Breast epithelium (tissue), 4 donors: ENCODE measurements around the gene NOTCH3. TPM values are rescaled to one million over a fixed set of nuclear protein-coding genes. Genes with fewer than 3 reads are reported as not detected.
A peak's percentile ranks its signal among the peaks of the same experiment; 100 is the strongest.

Source experiments
- DNase-seq, 2 donors: peaks; one replicate each; pipeline ENCODE4 v3.0.0-alpha.2; 2019; ENCODE audit warnings: low spot score in 2 of 2
- H3K27ac ChIP-seq, 2 donors: fragments of 200-600 bp; sonication (generic) in 1 of 2; one replicate each; pipeline ENCODE4 v1.5.1; 2016 to 2019; ENCODE audit warnings: mild to moderate bottlenecking in 1 of 2
- H3K27me3 ChIP-seq, 2 donors: fragments of 200-600 bp; sonication (generic) in 1 of 2; one replicate each; pipeline versions ENCODE4 v1.5.1 to v1.6.0; 2017 to 2019; ENCODE audit warnings: control low read depth in 1 of 2, mild to moderate bottlenecking in 1 of 2
- H3K36me3 ChIP-seq: fragments of 200-600 bp; one replicate; pipeline ENCODE4 v1.5.1; 2019
- H3K4me1 ChIP-seq, 2 donors: fragments of 200-600 bp; sonication (generic); one replicate each; pipeline ENCODE4 v1.5.1; 2016 to 2019; ENCODE audit warnings: control low read depth in 1 of 2
- H3K4me3 ChIP-seq, 3 donors: fragments of 200-600 bp; sonication (generic); 1 replicate in 2 of 3; 2 replicates in 1 of 3; pipeline ENCODE4 v1.5.1; 2016 to 2019; ENCODE audit warnings: mild to moderate bottlenecking in 3 of 3, moderate library complexity in 2 of 3
- H3K9me3 ChIP-seq, 2 donors: fragments of 200-600 bp; sonication (generic) in 1 of 2; one replicate each; pipeline ENCODE4 v1.5.1; 2016 to 2019; ENCODE audit warnings: control low read depth in 1 of 2
- POLR2A ChIP-seq: fragments of 450-650 bp; IDR thresholded peaks from one replicate; pipeline ENCODE4 v1.6.1; 2016; ENCODE audit warnings: antibody characterized with exemption, mild to moderate bottlenecking, moderate library complexity
- POLR2AphosphoS5 ChIP-seq, 3 donors: sonication (generic); formaldehyde crosslinking; IDR thresholded peaks; one replicate each; pipeline ENCODE4 v1.6.1; 2017; ENCODE audit warnings: antibody characterized with exemption in 3 of 3
- intact Hi-C: fragments of 100-400 bp; cut with DNase I; formaldehyde crosslinking; loops from one replicate; pipeline ENCODE4 v1.15.1; 2023; ENCODE audit warnings: low total_unique reads
- total RNA-seq, 3 donors: library from RNA; depleted of rRNA; stranded (reverse); fragments of >200 nt; gene quantifications; one replicate each; pipeline ENCODE4 v1.1.0, GENCODE V29; 2016
- TF ChIP-seq, protein P1 (sequence below), 3 donors: fragments of 450-650 bp; IDR thresholded peaks; one replicate each; pipeline ENCODE4 v1.5.1; 2016 to 2017; ENCODE audit warnings: antibody characterized with exemption in 3 of 3, mild to moderate bottlenecking in 3 of 3, moderate library complexity in 3 of 3

Gene NOTCH3
- total RNA-seq, 3 donors from 2014 or later: 22.0 to 36.4 (median 22.7) TPM

DNA sequence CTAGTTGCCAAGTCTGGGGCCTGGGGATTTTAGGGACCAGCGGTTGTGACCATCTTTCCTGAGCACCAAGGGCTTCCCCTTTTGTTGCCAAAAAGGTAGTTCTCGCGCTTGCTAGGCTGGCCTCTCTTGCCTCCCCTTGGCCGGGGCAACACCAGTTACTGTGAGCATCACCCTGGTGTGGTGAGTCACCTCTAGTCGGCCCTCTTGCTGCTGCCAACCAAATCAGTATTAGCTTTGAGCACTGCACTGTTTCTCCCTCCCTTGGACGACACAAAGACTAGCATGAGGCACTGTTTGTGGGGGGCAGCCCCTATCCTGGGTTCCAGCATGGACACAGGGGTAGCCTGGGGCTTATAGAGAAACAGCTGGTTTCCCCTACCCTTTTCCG is 86.6 kb downstream of the NOTCH3 start:
- H3K27me3 ChIP-seq: no peaks in the 10 kb centered on the region
- H3K27ac ChIP-seq: no peak overlapping the region
- H3K36me3 ChIP-seq: no peaks in the 10 kb centered on the region
- H3K4me1 ChIP-seq: no peaks in the 10 kb centered on the region
- H3K9me3 ChIP-seq: no peaks in the 10 kb centered on the region
- intact Hi-C loops: no loop called here
- no peak for DNase-seq
- H3K4me3 ChIP-seq: no peak overlapping the region
- TF ChIP-seq POLR2A: no peak
- TF ChIP-seq, protein P1, sequence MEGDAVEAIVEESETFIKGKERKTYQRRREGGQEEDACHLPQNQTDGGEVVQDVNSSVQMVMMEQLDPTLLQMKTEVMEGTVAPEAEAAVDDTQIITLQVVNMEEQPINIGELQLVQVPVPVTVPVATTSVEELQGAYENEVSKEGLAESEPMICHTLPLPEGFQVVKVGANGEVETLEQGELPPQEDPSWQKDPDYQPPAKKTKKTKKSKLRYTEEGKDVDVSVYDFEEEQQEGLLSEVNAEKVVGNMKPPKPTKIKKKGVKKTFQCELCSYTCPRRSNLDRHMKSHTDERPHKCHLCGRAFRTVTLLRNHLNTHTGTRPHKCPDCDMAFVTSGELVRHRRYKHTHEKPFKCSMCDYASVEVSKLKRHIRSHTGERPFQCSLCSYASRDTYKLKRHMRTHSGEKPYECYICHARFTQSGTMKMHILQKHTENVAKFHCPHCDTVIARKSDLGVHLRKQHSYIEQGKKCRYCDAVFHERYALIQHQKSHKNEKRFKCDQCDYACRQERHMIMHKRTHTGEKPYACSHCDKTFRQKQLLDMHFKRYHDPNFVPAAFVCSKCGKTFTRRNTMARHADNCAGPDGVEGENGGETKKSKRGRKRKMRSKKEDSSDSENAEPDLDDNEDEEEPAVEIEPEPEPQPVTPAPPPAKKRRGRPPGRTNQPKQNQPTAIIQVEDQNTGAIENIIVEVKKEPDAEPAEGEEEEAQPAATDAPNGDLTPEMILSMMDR (IDR thresholded peaks at IDR 0.05): no peak
- TF ChIP-seq POLR2AphosphoS5 (IDR thresholded peaks at IDR 0.05): no peak

DNA sequence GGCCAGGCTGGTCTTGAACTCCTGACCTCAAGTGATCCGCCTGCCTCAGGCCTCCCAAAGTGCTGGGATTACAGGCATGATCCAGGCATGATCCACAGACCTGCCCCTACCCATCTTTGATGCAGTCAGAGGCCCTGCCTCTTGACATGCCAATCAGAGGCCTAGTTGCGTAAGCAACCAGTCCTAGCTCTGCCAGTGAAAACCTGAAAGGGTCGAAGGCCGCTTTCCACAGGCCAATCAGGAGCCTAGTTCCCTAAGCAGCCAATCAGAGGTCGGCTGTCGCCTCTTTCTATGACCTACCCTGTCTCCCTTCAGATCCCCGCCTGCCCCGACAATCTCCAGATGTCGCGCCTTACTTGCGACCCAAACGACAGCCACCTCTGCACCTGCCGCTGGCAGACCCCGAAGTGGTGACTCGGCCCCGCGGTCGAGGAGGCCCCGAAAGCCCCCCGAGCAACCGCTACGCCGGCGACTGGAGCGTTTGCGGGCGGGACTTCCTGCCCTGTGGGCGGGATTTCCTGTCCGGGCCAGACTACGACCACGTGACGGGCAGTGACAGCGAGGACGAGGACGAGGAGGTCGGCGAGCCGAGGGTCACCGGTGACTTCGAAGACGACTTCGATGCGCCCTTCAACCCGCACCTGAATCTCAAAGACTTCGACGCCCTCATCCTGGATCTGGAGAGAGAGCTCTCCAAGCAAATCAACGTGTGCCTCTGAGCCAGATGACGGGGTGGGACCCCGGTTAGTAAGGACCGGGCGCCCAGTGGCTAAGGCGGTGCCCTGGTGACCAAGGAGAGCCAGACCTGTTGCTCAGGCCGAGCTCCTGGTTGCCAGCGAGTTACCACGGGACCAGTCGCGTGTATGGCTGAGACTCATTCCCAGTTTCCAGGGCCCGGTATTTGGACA is 87.3 kb downstream of the NOTCH3 start:
- no peak for TF ChIP-seq POLR2A
- TF ChIP-seq, protein P1 (IDR thresholded peaks at IDR 0.05): no peak
- TF ChIP-seq POLR2AphosphoS5 (IDR thresholded peaks at IDR 0.05): no peak
- Histone ChIP-seq H3K36me3 (no peaks in the 10 kb centered on the region), H3K4me1 (no peaks in the 10 kb centered on the region), H3K9me3 (no peaks in the 10 kb centered on the region), H3K27me3 (no peaks in the 10 kb centered on the region), H3K4me3 (no peak overlapping the region), H3K27ac (no peak overlapping the region)
- no peak for DNase-seq
- intact Hi-C loops: no loop called here

DNA sequence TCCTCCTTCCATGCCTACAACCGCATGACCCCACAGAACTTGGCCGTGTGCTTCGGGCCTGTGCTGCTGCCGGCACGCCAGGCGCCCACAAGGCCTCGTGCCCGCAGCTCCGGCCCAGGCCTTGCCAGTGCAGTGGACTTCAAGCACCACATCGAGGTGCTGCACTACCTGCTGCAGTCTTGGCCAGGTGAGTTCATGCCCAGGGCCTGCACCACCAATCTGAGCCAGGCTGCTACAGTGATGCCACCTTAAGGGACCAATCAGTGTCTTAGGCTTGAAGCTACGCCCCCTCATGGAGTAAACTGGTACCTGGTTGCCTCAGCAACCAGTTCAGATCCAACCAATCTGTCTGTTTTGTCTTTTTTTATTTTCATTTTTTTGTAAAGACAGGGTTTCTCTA is 88.4 kb downstream of the NOTCH3 start:
- no peaks in the 10 kb centered on the region for H3K27me3 ChIP-seq
- no peaks in the 10 kb centered on the region for H3K36me3 ChIP-seq
- no peak overlapping the region for H3K27ac ChIP-seq
- no peak overlapping the region for H3K4me3 ChIP-seq
- H3K4me1 ChIP-seq: no peaks in the 10 kb centered on the region
- TF ChIP-seq POLR2AphosphoS5 (IDR thresholded peaks at IDR 0.05) (no peak), POLR2A (no peak)
- TF ChIP-seq, protein P1 (IDR thresholded peaks at IDR 0.05): no peak
- no peaks in the 10 kb centered on the region for H3K9me3 ChIP-seq
- DNase-seq: no peak
- intact Hi-C loops: no loop called here

DNA sequence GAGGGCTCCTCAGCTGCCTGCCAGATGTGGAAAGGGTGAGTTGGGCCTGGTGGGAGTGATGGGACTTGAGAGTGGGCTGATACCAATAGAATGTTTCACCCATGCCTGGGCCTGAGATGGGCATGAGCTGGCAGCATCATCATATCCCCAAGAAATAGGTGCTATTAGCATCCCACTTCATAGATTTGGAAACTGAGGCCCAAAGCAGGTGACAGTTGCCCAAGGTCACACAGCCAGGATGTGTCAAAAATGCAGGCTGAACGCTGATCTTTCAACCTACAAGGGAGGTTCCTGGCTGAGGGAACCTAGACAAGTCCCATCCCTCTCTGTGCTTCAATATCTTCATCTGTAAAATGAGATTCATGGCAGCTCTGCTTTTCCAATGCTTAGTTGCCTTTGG is 89.0 kb downstream of the NOTCH3 start:
- DNase-seq: no peak
- Histone ChIP-seq H3K36me3 (no peaks in the 10 kb centered on the region), H3K27ac (no peak overlapping the region), H3K27me3 (no peaks in the 10 kb centered on the region), H3K9me3 (no peaks in the 10 kb centered on the region), H3K4me3 (no peak overlapping the region), H3K4me1 (no peaks in the 10 kb centered on the region)
- TF ChIP-seq, protein P1 (IDR thresholded peaks at IDR 0.05): no peak
- TF ChIP-seq POLR2AphosphoS5 (IDR thresholded peaks at IDR 0.05) (no peak), POLR2A (no peak)
- intact Hi-C loops: no loop called here

DNA sequence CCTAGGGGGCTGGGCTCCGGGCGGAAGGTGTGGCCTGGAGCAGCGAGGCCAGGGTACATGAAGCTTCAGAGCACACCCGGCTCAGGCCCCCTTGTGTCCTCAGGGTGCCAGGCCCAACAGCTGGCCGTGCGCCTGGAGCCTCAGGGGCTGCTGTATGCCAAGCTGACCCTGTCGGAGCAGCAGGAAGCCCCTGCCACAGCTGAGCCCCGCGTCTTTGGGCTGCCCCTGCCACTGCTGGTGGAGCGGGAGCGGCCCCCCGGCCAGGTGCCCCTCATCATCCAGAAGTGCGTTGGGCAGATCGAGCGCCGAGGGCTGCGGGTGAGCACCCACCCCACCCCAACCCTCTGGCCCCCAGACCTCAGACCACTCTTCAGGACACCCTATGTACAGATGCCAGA is 90.4 kb downstream of the NOTCH3 start:
- TF ChIP-seq POLR2A (no peak), POLR2AphosphoS5 (IDR thresholded peaks at IDR 0.05) (no peak)
- TF ChIP-seq, protein P1 (IDR thresholded peaks at IDR 0.05): no peak
- no peaks in the 10 kb centered on the region for H3K9me3 ChIP-seq
- no peak overlapping the region for H3K4me3 ChIP-seq
- no peak for DNase-seq
- H3K4me1 ChIP-seq: no peaks in the 10 kb centered on the region
- intact Hi-C loops: no loop called here
- H3K27me3 ChIP-seq: no peaks in the 10 kb centered on the region
- H3K36me3 ChIP-seq: no peaks in the 10 kb centered on the region
- H3K27ac ChIP-seq: peak overlapping the region in 1 of 2 donors; percentile 3
